ENCODE measurements around the gene ZNF407.

The ZNF407 gene

GRCh38 chr18:74976331-74976909, 378.8 kb downstream of the ZNF407 start:
- POLR2A ChIA-PET = no interaction called here

GRCh38 chr18:74977041-74977440, 379.4 kb downstream of the ZNF407 start:
- Histone ChIP-seq H3K4me3 (ENCODE audit: low read depth, low read length) (no peak overlapping the region), H3K4me1 (ENCODE audit: control insufficient read depth, insufficient read depth, low read length) (no peaks in the 10 kb centered on the region), H3K27ac (ENCODE audit: extremely low read depth, low read depth, low read length) (no peak overlapping the region), H3K36me3 (ENCODE audit: control insufficient read depth in 2 of 2, insufficient read depth in 1 of 2, low read length in 2 of 2) (no peaks in the 10 kb centered on the region), H3K9me3 (ENCODE audit: control insufficient read depth, insufficient read depth, low read depth, low read length) (no peaks in the 10 kb centered on the region)
- TF ChIP-seq ZNF37A (tag by site-specific recombination; IDR thresholded peaks at IDR 0.05) (no peak), ZSCAN16 (tag by site-specific recombination; IDR thresholded peaks at IDR 0.05) (no peak), ZBTB44 (tag by site-specific recombination; IDR thresholded peaks at IDR 0.05) (no peak), ZNF394 (tag by site-specific recombination; IDR thresholded peaks at IDR 0.05; ENCODE audit: borderline replicate concordance) (no peak), ZFP37 (tag by site-specific recombination; IDR thresholded peaks at IDR 0.05) (no peak), ZNF645 (tag by site-specific recombination; IDR thresholded peaks at IDR 0.05) (no peak)
- CTCF ChIA-PET = interaction anchor here (0.5 kb wide), 1 partner anchor 14 kb away, joined by 3 read pairs; no protein-coding TSS in a partner anchor
- POLR2A ChIA-PET = no interaction called here

More at GRCh38 chr18:74976331-74976909, 378.8 kb downstream of the ZNF407 start:
- CTCF ChIA-PET = interaction anchor here (0.5 to 1.7 kb wide), 4 partner anchors 13 to 502 kb away, joined by 3 to 4 read pairs (median 4); no protein-coding TSS in a partner anchor
- Histone ChIP-seq H3K4me1 (ENCODE audit: control insufficient read depth, insufficient read depth, low read length) (no peaks in the 10 kb centered on the region), H3K9me3 (ENCODE audit: control insufficient read depth, insufficient read depth, low read depth, low read length) (no peaks in the 10 kb centered on the region), H3K4me3 (ENCODE audit: low read depth, low read length) (no peak overlapping the region), H3K36me3 (ENCODE audit: control insufficient read depth in 2 of 2, insufficient read depth in 1 of 2, low read length in 2 of 2) (no peaks in the 10 kb centered on the region), H3K27ac (ENCODE audit: extremely low read depth, low read depth, low read length) (no peak overlapping the region)
- no peak for TF ChIP-seq ZEB2 (tag by site-specific recombination; IDR thresholded peaks at IDR 0.05)
- no peak for TF ChIP-seq ZNF426 (tag by site-specific recombination; IDR thresholded peaks at IDR 0.05)
- TF ChIP-seq ZNF621 (tag by site-specific recombination; IDR thresholded peaks at IDR 0.05) = no peak
- TF ChIP-seq KLF17 (tag by site-specific recombination; IDR thresholded peaks at IDR 0.05) = no peak

GRCh38 chr18:74980669-74981068, 383.0 kb downstream of the ZNF407 start:
- Histone ChIP-seq H3K27ac (ENCODE audit: extremely low read depth, low read depth, low read length) (no peak overlapping the region), H3K4me1 (ENCODE audit: control insufficient read depth, insufficient read depth, low read length) (peaks cover 6% of the 10 kb centered on the region), H3K9me3 (ENCODE audit: control insufficient read depth, insufficient read depth, low read depth, low read length) (no peaks in the 10 kb centered on the region), H3K36me3 (ENCODE audit: control insufficient read depth in 2 of 2, insufficient read depth in 1 of 2, low read length in 2 of 2) (no peaks in the 10 kb centered on the region), H3K4me3 (ENCODE audit: low read depth, low read length) (no peak overlapping the region)
- ChIA-PET CTCF (no interaction called here), POLR2A (no interaction called here)
- no peak for TF ChIP-seq ZNF645 (tag by site-specific recombination; IDR thresholded peaks at IDR 0.05)
- no peak for TF ChIP-seq ZNF274 (IDR thresholded peaks at IDR 0.05; ENCODE audit: low read length)
- TF ChIP-seq ZNF274 (tag by site-specific recombination; IDR thresholded peaks at IDR 0.05; ENCODE audit: borderline replicate concordance) = no peak

- Histone ChIP-seq H3K4me3 (ENCODE audit: low read depth, low read length) (no peak overlapping the region), H3K9me3 (ENCODE audit: control insufficient read depth, insufficient read depth, low read depth, low read length) (no peaks in the 10 kb centered on the region), H3K36me3 (ENCODE audit: control insufficient read depth in 2 of 2, insufficient read depth in 1 of 2, low read length in 2 of 2) (no peaks in the 10 kb centered on the region), H3K4me1 (ENCODE audit: control insufficient read depth, insufficient read depth, low read length) (peaks cover 6% of the 10 kb centered on the region), H3K27ac (ENCODE audit: extremely low read depth, low read depth, low read length) (no peak overlapping the region)
- ChIA-PET CTCF (no interaction called here), POLR2A (no interaction called here)
- TF ChIP-seq ZBTB48 (tag by site-specific recombination; IDR thresholded peaks at IDR 0.05) (no peak), ZSCAN23 (tag by site-specific recombination; IDR thresholded peaks at IDR 0.05) (no peak), ZNF133 (tag by site-specific recombination; IDR thresholded peaks at IDR 0.05) (no peak)
Observed at GRCh38 chr18:74981476-74981875, 383.8 kb downstream of the ZNF407 start.

All from HEK293 (cell line).